Stimulated activated CD4-positive, alpha-beta T cell treated with anti-CD3 and anti-CD28 coated beads, TNF-alpha, amount 100 ng/mL, for 4 hours (primary cell): ENCODE data around the gene WAS.

Experiments
- DNase-seq, 3 experiments: peaks; one replicate each; pipeline ENCODE4 v3.0.0-alpha.2; 2020; ENCODE audit warnings: low read depth in 3 of 3

Gene WAS

DNA sequence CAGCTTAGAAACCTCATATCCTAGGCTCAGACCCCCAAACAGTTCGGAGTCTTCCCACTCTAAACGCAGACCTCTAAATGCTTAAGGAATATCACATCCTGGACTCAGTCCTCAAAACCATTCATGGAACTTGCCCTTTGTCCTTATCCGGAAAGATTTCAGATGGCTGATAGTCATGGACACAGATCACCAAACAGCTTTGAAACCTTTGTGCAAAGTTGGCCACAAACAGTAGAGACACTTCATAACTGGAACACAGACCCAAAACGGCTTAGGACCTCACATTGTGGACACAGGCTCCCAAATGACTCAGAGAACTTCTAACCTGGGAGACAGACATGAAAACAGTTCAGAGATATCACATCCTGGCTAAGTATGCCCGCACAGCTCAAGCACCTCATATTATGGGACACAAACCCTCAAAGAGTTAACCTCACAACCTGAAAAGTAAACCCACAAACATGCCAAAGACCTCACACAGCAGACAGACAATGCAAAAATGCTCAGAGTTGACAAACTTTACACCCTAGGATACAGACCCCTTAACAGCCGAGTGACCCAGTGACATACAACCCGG is 28.4 kb downstream of the WAS start:
- DNase-seq = no peak

- DNase-seq = no peak
Measured at GRCh38 chrX:48713847-48714246, 30.2 kb downstream of the WAS start.

- no peak for DNase-seq
Measured at GRCh38 chrX:48714573-48714972, 31.0 kb downstream of the WAS start.

DNA sequence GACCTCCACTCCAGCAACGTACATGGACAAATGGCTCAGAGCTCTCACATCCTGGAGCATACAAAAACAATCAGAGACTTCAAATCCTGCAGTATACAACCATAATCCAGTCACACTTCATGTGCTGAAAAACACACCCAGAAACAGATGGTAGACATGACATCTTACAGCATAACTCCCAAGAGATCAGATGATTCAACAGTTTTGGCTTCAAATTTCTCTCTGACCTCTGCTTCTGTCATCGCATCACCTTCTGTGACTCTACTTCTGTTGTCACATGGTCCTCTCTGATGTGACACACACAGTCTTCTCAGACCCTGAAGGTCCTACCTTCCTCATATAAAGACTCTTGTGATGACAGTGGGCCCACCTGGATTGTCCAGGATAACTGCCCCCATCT is 31.5 kb downstream of the WAS start:
- DNase-seq = no peak

DNA sequence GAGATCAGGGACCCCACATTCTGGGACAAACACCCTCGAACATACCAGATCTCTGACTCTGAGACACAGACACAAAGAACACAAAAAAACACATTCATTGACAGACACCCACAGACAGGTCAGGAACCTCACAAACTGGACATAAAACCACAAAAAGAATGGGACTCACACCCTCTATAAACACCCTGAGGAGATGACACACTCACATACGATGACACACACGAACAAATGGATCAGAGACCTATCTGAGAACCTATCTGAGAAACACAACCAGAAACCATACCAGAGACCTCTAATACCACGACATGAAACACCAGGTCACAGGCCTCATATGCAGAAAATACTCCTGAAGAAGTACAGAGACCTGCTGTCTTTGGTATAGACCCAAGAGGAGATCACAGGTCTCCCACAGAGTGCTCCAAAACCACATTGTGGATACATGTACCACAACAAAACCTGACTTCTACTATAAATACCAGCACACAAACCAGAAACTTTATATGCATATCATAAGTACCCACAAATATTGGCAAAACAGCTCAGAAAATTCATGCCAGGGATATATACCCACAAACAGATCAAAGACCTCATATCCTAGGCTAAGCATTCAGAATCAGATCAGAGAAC is 32.4 kb downstream of the WAS start:
- no peak for DNase-seq

GRCh38 chrX:48719958-48720357 is 36.4 kb downstream of the WAS start:
- no peak for DNase-seq

DNA sequence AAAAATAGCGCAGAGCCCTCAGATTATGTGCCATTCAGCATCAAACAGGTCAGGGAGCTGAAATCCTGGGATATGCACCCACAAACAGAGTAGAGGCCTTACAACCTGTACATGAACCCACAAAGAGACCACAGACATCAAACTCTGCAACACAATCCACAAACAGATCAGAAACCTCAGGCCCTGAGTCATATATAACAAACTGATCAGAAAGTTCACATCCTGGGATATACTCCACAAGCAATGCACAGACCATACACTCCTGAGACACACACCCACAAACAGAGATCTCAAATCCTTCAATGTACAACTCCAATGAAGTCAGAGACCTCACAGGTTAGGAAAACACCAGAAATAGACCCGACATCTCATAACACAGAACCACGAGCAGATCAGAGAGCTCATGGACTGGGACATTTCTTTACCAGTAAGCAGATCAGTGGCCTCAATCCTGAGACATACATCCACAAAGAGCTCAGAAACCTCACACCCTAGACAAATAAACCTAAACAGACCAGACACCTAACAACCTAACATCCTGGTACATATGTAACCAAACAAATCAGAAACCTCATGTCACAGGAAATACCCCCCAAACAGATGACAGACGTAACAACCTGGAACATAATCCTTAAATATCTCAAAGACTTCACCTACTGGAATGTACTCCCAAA is 37.1 kb downstream of the WAS start:
- no peak for DNase-seq

DNA sequence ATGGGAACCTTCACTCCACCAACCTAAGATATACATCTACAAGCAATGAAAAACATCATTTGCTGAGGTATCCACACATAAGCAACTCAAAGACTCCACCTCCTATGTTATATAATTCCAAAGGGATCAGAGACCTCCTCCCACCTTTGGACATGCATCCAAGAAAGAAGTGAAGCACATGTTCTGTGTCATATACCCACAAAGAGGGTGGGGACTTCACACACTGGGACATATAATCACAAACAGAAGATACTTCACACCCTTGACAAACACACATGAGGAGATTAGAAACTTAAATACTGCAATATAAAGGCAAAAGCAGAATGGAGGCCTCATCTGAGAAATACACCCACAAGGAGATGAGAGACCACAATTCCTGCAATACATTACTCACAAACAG is 38.3 kb downstream of the WAS start:
- DNase-seq = no peak

DNA sequence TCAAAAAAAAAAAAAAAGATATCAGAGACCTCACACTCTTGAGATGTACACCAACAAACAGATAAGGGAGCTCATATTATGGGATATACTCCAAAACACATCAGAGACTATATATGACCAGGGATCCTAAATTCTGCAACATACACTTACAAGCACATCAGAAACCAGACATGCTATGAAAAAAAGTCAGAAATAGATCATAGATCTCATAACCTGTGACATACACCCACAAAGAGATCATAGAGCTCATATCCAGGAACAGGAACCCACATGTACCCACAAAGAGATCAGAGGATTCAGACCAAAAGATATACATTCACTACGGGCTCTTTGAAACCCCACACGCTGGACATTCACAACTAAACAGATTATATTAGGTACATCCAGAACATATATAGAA is 43.0 kb downstream of the WAS start:
- no peak for DNase-seq

DNA sequence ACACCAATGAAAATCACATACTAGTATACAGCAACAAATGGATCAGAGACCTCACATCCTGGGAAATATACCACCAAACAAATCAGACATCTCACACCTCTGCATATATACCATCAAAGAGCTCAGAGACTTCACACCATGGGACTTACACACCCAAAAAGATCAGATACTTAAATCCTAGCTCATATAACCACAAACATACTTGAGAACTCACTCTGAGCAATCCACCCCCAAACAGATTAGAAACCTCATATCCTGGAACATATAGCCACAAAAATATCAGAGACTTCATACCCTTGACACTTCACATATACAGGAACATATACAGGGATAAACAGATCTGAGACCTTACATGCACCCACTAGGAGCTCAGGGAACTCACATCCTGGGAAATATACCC is 45.1 kb downstream of the WAS start:
- no peak for DNase-seq

DNA sequence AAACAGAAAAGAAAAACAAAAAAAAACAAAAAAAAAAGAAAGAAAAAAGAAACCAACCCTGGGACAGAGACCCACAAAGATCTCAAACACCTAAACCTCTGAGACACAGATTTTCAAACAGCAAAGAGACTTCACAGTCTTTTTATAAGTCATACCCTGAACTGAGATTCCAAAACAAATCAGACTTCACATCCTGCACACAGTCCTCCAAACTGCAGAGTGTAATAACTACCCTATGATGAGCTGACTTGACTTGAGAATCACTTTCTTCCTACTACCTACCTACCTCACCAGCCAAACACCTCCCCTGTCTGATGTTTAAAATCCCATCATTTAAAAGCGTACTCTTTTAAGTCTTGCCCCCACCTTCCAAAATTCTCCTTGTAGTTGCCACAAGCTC is 52.7 kb downstream of the WAS start:
- DNase-seq = no peak

GRCh38 chrX:48736878-48737212 is 53.2 kb downstream of the WAS start:
- DNase-seq = no peak

DNA sequence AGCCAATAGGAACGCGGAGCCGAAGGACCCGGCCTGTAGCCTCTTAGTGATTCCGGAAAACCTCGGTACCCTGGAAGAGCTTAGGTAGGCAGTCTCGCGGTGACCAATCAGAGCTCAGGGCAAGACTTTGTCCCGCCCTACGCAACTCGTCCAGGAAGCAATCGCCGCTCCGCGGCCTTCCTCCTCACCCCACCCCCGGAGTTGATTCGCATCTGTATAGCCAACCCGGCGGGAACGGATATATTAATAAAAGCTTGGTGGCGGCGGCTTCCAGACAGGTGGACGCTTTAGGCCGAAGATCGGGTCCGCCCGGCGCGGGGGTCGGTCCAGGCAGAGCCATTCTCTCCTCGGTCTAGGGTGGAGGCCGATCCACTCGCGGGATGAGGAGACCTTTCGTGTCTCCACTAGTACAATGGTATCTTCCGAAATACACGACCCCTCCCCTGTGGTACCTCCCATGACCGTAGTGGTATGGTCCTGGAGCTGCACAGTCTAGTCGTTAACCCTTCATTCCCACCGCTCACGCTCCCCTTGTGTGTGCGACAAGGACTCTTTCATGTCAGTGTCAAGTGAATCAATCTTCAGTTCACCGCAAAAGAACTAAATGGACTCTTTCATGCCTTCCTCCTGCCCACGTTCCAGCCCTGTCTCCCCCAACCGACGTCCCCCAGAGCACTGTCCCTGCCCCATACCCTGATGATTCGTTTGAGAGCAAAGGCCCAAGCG is 53.8 kb downstream of the WAS start:
- DNase-seq = peak; percentile 58 to 77 (median 74)

- no peak for DNase-seq
Measured at GRCh38 chrX:48737940-48738339, 54.3 kb downstream of the WAS start.
